Right kidney (tissue), 9 donors: ENCODE data around the gene CORO1C.
"Not testable (repeated sequence)": the region's sequence is repeated elsewhere in the genome, so short reads cannot be mapped to it uniquely, and the experiment has no call there.

Experiments
- DNase-seq: peaks from one replicate; pipeline ENCODE4 v3.0.0-alpha.2; 2016
- long read RNA-seq, 8 donors: transcript quantifications; one replicate each; lab custom pipeline, GENCODE V29; 2026

Gene CORO1C
- long read RNA-seq, donor 1, partial matches to known transcripts, result 0 of 5 reads
- long read RNA-seq, donor 1, other reads (novel, unspliced or antisense), result 0 of 5 reads
- long read RNA-seq, donor 2, partial matches to known transcripts, result 0 of 5 reads
- long read RNA-seq, donor 2, other reads (novel, unspliced or antisense), result 0 of 5 reads
- long read RNA-seq, donor 3, transcript CORO1C-201 (11 exons, 3,892 nt), result major isoform, 6 of 6 reads
- long read RNA-seq, donor 3, partial matches to known transcripts, result 0 of 6 reads
- long read RNA-seq, donor 3, other reads (novel, unspliced or antisense), result 0 of 6 reads
- long read RNA-seq, donor 4, transcript CORO1C-201 (11 exons, 3,892 nt), result major isoform, 7 of 13 reads
- long read RNA-seq, donor 4, partial matches to known transcripts, result 6 of 13 reads
- long read RNA-seq, donor 4, other reads (novel, unspliced or antisense), result 0 of 13 reads
- long read RNA-seq, donor 5, transcript CORO1C-201 (11 exons, 3,892 nt), result major isoform, 5 of 6 reads
- long read RNA-seq, donor 5, partial matches to known transcripts, result 0 of 6 reads
- long read RNA-seq, donor 5, other reads (novel, unspliced or antisense), result 0 of 6 reads
- long read RNA-seq, donor 6, partial matches to known transcripts, result 0 of 3 reads
- long read RNA-seq, donor 6, other reads (novel, unspliced or antisense), result 0 of 3 reads
- long read RNA-seq, donor 7, transcript CORO1C-201 (11 exons, 3,892 nt), result major isoform, 11 of 13 reads
- long read RNA-seq, donor 7, partial matches to known transcripts, result 0 of 13 reads
- long read RNA-seq, donor 7, other reads (novel, unspliced or antisense), result 0 of 13 reads
- long read RNA-seq, donor 8, transcript CORO1C-201 (11 exons, 3,892 nt), result major isoform, 9 of 9 reads
- long read RNA-seq, donor 8, partial matches to known transcripts, result 0 of 9 reads
- long read RNA-seq, donor 8, other reads (novel, unspliced or antisense), result 0 of 9 reads

DNA sequence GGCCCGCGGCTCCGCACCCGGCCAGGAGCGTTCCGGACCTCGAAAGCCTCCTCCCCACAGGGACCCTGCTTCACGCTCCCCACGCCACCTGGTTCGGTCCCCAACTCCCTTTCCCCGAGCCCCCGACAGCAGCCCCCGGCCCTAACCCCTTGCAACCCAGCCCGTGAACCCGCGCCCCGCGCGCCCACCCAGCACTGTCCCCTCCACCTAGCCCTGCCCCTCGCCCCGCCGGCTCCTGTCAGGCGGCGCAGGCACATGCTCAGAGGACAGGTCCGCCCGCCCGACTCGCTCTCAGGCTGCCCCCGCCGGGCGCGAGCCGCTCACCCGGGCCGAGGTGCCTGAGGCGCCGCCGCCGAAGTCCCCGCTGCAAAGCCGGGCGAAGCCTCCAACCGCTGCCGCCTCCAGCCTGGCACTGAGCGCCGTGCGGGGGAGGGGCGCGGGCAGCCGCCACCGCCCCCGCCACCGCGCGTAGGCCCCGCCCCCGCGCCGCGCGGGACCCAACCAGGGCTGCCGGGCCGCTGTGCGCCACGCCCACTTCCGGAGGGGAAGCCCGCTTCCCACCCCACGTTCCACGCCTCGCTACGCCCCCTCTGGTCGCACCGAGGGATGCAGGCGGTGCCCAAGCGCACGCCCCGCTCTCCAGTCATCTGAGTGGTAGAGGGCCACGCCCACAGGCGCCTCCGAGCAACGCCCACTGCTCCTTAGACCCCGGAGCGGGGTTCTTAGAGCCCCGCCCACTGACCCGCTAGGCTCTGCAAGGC, at the start of gene CORO1C:
Gene CORO1C (minus strand): TSS at position 414 of the 761 bp plus-strand sequence. CDS start 30,200 bp downstream, outside the sequence.
- peak; percentile 98 for DNase-seq

DNA sequence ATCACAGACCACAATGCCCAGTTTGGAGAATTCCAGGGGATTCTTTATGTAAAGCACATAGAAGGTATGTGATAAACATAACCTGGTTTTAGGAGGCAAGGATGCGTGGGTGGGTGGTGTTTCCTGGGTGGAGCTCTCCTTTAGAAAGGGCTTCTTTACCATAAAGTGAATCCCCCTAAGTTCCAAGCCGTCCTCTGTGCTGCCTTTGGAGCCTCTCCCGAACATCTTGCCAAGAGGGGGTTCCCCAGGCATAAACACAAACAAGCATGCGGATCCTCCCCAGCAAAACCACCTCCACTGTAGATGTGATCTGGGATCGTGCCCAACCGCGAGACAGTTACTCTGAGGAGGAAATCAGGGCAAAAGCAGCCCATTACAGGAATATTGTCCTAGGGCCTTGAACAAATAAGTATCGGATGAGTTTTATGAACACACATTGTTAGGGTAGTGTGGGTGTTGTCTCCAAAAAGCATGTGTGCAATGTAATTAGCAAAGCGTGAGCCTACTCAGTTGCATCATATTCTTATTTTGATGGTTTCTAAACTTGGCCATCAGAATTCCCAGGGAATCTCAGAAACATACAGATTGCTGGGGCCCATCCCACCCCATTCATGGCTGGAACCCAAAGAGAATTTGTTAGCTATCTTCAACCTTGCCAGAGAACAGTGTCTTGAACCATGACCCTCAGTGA, 48.8 kb upstream of the CORO1C start:
- DNase-seq, result no peak

DNA sequence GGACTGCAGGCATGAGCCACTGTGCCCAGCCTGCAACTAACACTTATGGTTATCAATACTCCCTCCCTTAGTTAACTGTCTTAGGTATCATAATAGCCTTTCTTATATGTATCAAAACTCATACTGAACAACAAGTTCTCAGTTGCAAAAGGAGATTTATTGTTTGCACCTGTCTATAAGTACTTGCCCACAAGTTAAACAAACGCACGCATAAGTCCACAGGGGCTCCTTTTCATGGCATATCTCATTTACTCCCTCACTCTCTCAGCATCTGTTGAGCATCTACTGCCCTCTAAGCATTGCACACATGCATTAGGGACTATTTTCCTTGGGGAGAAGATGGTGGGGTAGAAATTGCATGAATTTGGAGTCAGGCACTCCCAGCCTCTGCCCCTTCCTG, 46.7 kb upstream of the CORO1C start:
- no peak for DNase-seq

DNA sequence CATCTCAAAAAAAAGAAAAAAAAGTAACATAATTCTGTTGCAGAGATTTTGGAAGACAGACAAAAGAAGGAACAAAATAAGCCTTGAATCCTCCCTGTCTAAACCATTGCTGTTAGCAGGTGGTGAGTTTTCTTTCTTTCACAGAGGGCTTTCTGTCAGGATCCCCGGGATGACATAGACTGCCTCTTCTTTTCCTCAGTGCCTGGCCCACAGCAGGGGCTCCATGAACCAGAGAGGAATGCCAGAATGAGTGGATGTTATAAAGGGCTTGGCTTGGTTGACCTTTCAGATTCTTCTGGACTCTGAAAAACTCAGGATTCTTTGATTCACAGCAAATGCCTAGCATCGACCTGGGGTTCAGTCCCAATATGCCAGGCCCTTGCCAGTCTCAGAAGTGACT, 45.8 kb upstream of the CORO1C start:
- DNase-seq, result no peak

DNA sequence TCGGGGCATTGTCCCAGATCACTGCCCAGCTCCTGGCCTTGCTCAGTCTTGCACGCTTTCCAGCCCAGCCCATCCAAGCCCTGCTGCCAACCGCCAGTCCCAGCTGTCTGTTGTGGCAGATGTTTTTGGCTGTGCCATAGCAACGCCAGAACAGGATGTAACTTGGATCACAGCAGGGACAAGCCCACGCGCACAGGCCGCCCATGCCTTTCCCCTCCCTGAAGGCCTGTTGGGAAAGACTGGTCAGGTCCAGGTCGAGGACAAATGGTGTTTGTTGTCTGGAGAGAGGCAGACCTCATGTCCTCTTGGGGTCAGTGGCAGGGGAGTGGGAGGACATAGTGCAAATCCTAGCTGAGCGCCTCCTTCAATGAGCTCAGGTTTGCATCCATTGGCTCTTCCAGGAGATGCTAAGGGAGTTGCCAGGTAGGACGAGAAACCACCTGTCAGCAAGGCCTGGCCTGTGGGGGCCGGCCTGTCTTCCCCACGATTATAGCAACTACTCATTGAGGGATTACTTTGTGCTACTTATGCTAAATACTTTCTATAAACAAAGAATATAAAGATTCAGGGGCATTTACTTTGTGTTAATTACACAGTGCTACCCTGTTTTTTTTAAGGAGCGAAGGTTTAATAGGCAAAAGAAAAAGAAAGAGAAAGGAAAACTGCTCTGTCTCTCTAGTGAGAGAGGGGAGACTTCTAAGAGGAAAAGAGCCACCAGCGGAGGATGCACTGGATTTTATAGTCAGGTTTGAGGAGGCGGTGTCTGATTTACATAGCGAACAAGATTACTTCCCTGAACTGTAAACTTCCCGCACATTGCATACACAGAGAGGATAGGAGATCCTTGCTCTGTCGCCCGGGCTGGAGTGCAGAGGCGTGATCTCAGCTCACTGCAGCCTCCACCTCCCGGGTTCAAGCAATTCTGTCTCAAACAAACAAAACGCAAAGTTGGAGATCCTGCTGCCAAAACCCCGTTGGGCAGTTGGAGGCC, 42.8 kb upstream of the CORO1C start:
- peak; percentile 43 for DNase-seq

DNA sequence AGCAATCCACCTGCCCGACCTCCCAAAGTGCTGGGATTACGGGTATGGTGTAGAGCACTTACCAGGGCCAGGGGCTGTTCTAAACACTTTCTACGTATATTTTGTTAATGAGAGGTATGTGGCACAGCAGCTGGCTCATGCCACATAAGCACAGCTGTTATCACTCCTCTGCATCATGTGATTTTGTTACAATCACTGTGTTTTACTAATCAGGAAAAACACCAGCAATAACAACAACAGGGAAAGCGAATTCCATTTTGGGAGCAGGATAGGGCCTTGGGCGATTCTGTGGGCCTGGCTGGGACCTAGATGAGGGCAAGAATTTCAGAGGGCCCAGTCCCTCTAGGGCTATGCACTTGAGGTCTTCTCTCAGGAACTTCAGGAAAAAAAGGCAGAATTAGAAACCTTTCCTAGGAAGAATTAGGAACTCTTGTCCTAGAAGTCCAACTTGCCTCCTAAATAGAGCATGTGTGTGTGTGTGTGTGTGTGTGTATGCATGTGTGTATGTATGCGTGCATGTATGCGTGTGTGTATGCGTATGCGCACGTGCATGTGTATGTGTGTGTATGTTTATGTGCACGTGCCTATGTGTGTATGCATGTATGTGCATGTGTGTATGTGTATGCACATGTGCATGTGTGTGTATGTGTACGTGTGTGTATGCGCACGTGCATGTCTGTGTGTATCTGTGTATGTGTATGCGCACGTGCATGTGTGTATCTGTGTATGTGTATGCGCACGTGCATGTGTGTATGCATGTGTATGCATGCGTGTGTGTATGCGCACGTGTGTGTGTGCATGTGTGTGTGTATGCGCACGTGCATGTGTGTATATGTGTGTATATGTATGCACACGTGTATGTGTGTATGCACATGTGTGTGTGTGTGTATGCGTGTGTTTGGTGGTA, 41.8 kb upstream of the CORO1C start:
- no peak for DNase-seq

DNA sequence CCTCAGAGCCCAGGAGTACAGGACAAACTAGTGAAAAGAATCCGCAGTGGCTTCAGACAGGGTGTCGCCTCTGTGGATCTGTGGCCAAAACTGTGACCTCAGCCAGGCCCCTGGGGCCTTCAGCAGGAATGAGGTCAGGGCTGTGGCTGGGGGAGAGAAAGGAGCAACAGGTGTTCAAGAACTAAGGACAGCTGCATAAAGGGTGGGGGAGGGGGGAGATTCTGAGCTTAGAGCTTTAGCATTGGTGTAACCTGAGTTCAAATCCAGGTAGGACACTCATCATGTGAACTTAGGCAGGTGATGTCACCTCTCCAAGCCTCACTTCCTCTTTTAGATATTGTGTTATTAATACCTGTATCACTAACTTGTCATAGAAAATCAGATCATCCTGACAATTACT, 40.9 kb upstream of the CORO1C start:
- DNase-seq, result no peak

DNA sequence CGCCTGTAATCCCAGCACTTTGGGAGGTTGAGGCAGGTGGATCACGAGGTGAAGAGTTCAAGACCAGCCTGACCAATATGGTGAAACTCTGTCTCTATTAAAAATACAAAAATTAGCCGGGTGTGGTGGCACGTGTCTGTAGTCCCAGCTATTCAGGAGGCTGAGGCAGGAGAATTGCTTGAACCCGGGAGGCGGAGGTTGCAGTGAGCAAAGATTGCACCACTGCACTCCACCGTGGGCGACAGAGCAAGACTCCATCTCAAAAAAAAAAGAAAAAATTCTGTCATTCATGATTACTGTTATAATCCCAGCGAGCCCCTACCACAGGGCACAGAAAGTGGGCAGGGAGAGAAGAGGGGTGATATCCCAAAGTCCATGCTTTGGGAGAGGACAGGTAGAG, 40.5 kb upstream of the CORO1C start:
- not testable (repeated sequence) for DNase-seq

DNA sequence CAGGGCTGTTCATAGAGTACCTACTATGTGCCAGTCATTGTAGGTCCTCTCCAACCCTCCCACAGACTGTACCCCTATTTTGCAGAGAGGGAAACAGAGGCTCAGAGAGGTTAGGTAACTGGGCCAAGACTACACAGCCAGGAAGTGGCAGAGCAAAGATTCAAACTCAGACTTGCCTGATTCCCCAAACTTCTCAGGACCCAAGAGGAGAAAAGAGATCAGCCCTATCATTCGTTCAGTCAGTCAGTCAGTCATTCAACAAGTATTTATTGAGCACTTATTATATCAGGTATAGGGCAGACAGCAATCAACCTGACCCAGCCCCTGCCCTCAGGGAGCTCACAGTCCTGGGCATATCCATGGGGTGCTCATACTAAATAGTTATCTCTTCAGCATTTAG, 39.6 kb upstream of the CORO1C start:
- DNase-seq, result no peak

DNA sequence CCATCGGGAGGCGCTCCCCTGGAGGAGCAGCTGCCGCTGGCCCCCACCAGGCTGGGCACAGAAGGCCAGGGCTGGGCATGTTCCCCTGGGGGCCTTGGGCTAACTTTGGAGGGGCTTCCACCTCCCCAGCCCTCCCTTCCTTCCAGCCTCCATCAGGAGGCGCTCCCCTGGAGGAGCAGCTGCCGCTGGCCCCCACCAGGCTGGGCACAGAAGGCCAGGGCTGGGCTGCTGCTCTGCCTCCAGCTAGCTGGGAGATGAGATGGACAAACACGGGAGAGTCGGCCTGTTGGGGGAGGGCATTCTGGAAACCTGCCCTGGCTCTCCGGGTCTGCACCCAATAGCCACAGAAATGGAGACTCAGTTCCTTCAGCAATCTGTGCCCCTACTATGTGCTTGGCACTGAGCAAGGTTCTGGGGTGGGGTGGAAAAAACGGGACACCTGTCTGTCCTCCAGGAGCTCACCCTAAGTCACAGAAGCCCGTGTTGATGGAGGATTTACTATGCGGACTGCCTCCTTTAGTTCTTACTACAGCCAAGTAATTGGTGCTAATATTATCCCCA, 39.0 kb upstream of the CORO1C start:
- no peak for DNase-seq

DNA sequence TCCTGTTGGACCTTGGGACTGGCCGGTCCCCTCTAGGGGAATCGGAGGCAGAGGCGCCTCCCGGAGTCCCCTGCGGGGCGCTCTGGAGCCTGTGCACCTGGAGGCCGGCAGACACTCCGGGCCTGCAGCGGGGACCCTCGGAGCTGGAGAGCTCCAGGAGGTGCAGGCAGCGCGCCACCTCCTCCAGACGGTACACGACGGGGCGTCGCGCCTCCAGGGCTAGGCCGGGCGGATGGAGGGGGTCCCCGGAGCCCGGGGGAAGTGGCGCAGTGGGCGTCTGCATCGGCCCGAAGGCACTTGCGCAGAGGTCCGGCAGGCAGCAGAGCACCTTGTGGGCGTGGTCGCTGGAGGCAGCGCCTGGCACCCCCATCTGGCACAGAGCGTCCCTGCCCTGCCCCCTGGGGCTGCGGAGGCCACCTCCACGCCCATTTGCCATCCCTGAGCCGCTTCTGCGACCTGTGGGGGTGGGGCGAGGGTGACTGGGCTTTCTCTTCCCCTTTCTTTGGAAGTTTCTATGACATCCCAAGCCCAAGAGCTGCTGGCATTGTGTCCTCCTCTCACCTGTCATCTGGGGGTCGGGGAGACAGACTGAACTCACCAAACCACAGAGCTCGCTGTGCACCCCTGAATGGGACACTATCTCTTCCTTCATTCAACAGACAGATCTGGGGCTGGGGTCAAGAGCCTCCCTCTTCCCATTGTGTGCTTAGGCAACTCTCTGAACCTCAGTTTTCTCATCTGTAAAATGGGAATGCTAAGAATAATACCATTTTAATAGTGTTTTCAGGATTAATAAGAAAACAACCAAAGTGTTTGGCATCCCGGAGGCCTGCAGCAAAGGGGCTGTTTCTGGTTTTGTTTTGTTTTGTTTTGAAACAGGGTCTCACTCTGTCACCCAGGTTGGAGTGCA, 37.5 kb upstream of the CORO1C start:
- peak; percentile 56 for DNase-seq

DNA sequence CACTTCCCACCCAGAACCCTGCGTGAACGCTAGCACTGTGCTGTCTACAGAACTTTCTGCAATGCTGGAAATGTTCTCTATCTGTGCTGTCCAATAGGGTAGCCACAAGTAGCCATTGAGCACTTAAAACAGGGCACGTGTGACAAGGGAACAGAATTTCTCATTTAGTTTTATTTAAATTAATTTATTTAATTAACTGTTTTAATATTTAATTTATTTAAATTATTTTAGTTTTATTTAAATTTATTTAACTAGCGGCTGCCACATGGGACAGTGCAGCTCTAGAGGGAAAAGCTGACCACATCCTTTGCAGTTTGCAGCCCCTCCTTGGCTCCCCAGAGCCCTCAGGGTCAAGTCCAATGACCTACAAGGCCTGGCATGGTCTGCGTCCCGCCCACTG, 35.0 kb upstream of the CORO1C start:
- no peak for DNase-seq

DNA sequence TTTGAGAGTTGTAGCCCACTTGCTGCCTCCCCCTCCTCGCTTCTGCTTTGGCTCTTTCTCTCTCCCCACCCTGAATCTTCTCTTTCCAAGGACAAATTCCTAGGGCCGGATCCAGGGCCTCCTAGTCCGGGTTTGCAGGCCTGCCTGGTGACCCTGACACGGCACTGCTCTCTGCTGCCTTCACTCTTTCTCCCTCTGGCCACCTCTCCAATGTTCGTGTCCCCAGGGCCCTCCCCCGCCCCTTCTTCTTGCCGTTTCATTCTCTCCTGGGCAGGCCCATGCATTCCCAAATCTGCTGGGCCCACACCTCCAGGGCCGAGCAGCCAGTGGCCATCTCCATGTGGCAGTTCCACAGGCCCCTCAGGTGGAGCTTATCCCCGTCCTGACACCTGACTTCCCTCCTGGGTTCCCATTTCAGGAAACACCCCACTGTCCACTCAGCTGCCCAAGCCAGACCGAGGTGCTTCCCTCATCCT, 34.0 kb upstream of the CORO1C start:
- DNase-seq, result no peak

DNA sequence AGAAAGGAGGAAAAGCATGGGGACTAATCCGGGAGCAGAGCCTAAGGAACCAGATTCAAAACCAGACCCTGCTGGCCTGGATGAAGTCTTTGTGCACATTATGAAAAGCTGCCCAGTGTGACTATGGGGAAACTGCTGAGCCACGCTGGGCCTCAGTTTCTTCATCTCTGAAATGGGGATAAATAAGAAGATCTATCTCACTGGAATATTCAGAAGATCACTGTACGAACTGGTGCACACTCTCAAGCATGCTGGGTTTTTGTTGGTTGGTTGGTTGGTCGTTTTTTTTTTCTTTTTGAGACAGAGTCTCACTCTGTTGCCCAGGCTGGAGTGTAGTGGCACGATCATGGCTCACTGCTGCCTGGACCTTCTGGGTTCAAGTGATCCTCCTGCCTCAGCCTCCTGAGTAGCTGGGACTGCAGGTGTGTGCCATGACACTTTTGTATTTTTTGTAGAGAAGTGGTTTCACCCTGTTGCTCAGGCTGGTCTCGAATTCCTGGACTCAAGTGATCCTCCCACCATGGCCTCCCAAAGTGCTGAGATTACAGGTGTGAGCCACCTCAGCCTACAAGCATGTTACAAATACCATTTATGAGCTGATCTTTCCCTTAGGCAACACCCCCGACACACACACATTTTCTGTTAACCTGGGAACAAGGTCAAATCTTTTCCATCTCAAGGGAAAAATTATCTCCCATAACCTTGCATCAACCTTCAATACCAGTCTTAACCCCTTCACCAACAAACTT, 33.4 kb upstream of the CORO1C start:
- no peak for DNase-seq

DNA sequence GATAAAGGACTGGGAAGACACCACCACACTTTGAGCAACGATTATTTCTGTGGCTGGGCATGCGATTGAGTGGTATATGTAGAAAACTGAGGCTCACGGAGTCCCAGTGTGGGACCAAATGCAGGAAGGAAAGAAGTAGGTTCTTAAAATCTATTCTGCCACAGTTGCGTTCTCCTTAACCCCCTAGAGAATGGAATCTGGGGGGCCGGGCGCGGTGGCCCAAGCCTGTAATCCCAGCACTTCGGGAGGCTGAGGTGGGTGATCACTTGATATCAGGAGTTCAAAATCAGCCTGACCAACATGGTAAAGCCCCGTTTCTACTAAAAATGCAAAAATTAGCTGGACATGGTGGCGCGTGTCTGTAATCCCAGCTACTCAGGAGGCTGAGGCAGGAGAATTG, 29.9 kb upstream of the CORO1C start:
- no peak for DNase-seq

DNA sequence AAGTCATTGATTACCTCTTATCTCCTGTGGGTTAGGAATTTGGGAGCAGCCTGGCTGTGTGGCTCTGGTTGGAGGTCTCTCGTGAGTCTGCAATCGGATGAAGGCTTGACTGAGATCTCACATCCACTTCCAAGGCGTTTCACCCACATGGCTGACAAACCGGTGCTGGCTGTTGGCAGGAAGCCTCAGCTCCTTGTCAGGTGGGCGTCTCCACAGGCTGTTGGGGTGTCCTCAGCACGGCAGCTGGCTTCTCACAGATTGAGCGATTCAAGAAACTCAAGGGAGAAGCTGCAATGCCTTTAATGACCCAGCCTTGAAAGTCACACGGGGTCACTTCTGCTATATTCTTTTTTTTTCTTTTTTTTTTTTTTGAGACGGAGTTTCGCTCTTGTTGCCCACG, 28.6 kb upstream of the CORO1C start:
- no peak for DNase-seq

DNA sequence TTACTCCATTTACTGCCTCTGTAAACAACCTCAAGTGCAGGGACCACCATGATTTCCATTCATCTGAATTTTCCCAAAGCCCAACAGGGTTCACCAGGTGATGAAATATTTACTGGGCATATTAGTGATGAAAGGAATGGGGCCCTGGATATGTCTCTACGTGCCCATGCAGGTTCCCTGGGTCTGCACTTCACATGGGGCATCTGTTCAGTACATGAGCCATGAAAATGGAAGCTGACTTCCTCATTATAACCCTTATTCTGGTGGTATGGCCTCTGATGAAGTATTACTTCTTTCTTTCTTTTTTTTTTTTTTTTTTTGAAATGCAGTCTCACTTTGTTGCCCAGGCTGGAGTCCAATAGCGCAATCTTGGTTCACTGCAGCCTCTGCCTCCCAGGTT, 26.5 kb upstream of the CORO1C start:
- no peak for DNase-seq
